ENCODE data around the gene GMDS.

GMDS gene

GRCh38 chr6:2245103-2245876 lies at the start of gene GMDS:
Gene GMDS, minus strand, starts transcription at chr6:2245605.
- Mint-ChIP-seq H3K27ac (peak within 1 kb of the TSS; percentile 91), H3K4me3 (peak within 1 kb of the TSS; percentile 91), H3K27me3 (no peaks in the 10 kb centered on the region), H3K9me3 (no peaks in the 10 kb centered on the region), H3K4me1 (ENCODE audit: low read depth) (peaks cover 66% of the 10 kb centered on the region), H3K36me3 (ENCODE audit: low read depth) (peaks cover 10% of the 10 kb centered on the region)

DNA sequence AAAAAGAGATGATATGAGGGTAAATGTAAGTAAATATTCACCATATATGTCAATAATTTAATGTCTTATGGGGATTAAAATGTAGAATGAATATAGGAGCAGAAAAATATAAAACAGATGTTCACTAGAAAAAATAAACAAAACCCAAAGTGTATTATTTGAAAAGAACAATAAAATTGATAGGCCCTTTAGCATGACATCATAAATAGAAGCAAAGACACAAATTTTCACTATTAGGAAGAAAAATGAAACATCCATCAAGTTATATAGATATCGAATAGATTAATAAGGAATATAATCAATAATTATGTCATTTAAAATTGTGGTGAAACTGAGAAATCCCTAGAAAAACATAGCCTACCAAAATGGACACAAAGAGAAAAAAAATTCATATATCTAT lies 40.1 kb upstream of the GMDS start:
- H3K9me3 Mint-ChIP-seq: peaks cover 58% of the 10 kb centered on the region

GRCh38 chr6:2275892-2276242 lies 30.5 kb upstream of the GMDS start:
- no peaks in the 10 kb centered on the region for H3K27me3 Mint-ChIP-seq
- H3K27ac Mint-ChIP-seq: no peak overlapping the region
- no peaks in the 10 kb centered on the region for H3K4me1 Mint-ChIP-seq (ENCODE audit: low read depth)
- peaks cover 25% of the 10 kb centered on the region for H3K9me3 Mint-ChIP-seq
- H3K36me3 Mint-ChIP-seq (ENCODE audit: low read depth): peaks cover 76% of the 10 kb centered on the region
- H3K4me3 Mint-ChIP-seq: no peak overlapping the region

More for the DNA sequence above, 40.1 kb upstream of the GMDS start:
- no peaks in the 10 kb centered on the region for H3K4me1 Mint-ChIP-seq (ENCODE audit: low read depth)
- peaks cover 58% of the 10 kb centered on the region for H3K36me3 Mint-ChIP-seq (ENCODE audit: low read depth)
- no peak overlapping the region for H3K4me3 Mint-ChIP-seq
- no peak overlapping the region for H3K27ac Mint-ChIP-seq
- no peaks in the 10 kb centered on the region for H3K27me3 Mint-ChIP-seq

- no peaks in the 10 kb centered on the region for H3K27me3 Mint-ChIP-seq
- no peaks in the 10 kb centered on the region for H3K4me1 Mint-ChIP-seq (ENCODE audit: low read depth)
- peaks cover 18% of the 10 kb centered on the region for H3K9me3 Mint-ChIP-seq
- no peak overlapping the region for H3K27ac Mint-ChIP-seq
- no peak overlapping the region for H3K4me3 Mint-ChIP-seq
- peaks cover 75% of the 10 kb centered on the region for H3K36me3 Mint-ChIP-seq (ENCODE audit: low read depth)
These were observed 29.8 kb upstream of the GMDS start for GRCh38 chr6:2274981-2275891.

- Mint-ChIP-seq H3K27me3 (no peaks in the 10 kb centered on the region), H3K4me1 (ENCODE audit: low read depth) (no peaks in the 10 kb centered on the region), H3K4me3 (no peak overlapping the region), H3K27ac (no peak overlapping the region), H3K36me3 (ENCODE audit: low read depth) (peaks cover 59% of the 10 kb centered on the region), H3K9me3 (no peaks in the 10 kb centered on the region)
These were observed 27.3 kb upstream of the GMDS start for GRCh38 chr6:2272696-2273095.

GRCh38 chr6:2270054-2270453 lies 24.6 kb upstream of the GMDS start:
- Mint-ChIP-seq H3K27me3 (no peaks in the 10 kb centered on the region), H3K4me3 (no peak overlapping the region), H3K9me3 (no peaks in the 10 kb centered on the region), H3K36me3 (ENCODE audit: low read depth) (peaks cover 50% of the 10 kb centered on the region), H3K27ac (no peak overlapping the region), H3K4me1 (ENCODE audit: low read depth) (no peaks in the 10 kb centered on the region)

DNA sequence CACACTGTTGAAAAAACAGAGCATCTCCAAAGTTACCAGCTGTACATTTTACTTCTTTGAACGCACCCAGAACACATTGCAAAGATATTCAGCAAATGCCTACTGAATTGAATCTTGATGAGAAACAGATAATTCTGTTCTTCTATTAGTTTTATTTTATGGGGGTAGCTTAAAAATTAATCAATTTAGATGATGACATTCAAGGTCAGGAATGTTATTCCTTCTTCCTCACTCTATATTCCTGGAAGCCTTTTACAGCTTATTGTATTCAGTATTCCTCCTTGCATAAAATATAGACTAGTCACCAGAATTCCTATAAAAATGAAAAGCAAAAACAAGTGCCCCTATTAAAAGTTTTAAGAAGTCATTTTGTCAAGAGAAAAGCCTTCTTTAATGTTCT lies 21.4 kb upstream of the GMDS start:
- no peaks in the 10 kb centered on the region for H3K27me3 Mint-ChIP-seq
- H3K9me3 Mint-ChIP-seq: no peaks in the 10 kb centered on the region
- no peaks in the 10 kb centered on the region for H3K4me1 Mint-ChIP-seq (ENCODE audit: low read depth)
- peaks cover 42% of the 10 kb centered on the region for H3K36me3 Mint-ChIP-seq (ENCODE audit: low read depth)
- no peak overlapping the region for H3K27ac Mint-ChIP-seq
- H3K4me3 Mint-ChIP-seq: no peak overlapping the region

- no peaks in the 10 kb centered on the region for H3K4me1 Mint-ChIP-seq (ENCODE audit: low read depth)
- no peaks in the 10 kb centered on the region for H3K9me3 Mint-ChIP-seq
- no peaks in the 10 kb centered on the region for H3K27me3 Mint-ChIP-seq
- peaks cover 43% of the 10 kb centered on the region for H3K36me3 Mint-ChIP-seq (ENCODE audit: low read depth)
- H3K27ac Mint-ChIP-seq: no peak overlapping the region
- no peak overlapping the region for H3K4me3 Mint-ChIP-seq
These were observed 20.8 kb upstream of the GMDS start for GRCh38 chr6:2266031-2266795.

DNA sequence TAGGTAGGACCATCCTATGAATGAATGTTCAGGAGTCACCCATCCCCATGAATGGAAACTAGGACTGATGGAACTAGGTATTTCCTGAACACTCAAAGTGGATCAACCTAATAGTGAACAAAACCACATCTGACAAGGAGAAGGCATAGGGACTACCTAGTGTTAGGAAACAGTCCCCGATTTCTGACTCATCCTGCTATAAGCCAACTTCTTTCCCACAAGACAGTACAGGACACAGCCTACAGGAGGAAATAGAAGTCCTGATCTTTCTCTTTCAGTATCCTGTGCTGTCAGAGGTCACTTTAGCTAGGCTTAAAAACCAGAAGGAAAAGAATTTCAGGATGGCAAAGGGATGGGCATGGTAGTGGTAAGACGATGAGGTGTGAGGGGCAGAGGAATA lies 19.5 kb upstream of the GMDS start:
- Mint-ChIP-seq H3K4me3 (no peak overlapping the region), H3K4me1 (ENCODE audit: low read depth) (no peaks in the 10 kb centered on the region), H3K9me3 (no peaks in the 10 kb centered on the region), H3K27ac (no peak overlapping the region), H3K27me3 (no peaks in the 10 kb centered on the region), H3K36me3 (ENCODE audit: low read depth) (peaks cover 33% of the 10 kb centered on the region)

- H3K27me3 Mint-ChIP-seq: no peaks in the 10 kb centered on the region
- no peak overlapping the region for H3K27ac Mint-ChIP-seq
- peaks cover 40% of the 10 kb centered on the region for H3K36me3 Mint-ChIP-seq (ENCODE audit: low read depth)
- H3K9me3 Mint-ChIP-seq: no peaks in the 10 kb centered on the region
- no peaks in the 10 kb centered on the region for H3K4me1 Mint-ChIP-seq (ENCODE audit: low read depth)
- no peak overlapping the region for H3K4me3 Mint-ChIP-seq
These were observed 18.5 kb upstream of the GMDS start for GRCh38 chr6:2263896-2264295.

GRCh38 chr6:2259574-2259973 lies 14.2 kb upstream of the GMDS start:
- no peak overlapping the region for H3K27ac Mint-ChIP-seq
- H3K9me3 Mint-ChIP-seq: peaks cover 3% of the 10 kb centered on the region
- H3K27me3 Mint-ChIP-seq: no peaks in the 10 kb centered on the region
- no peak overlapping the region for H3K4me3 Mint-ChIP-seq
- H3K4me1 Mint-ChIP-seq (ENCODE audit: low read depth): no peaks in the 10 kb centered on the region
- H3K36me3 Mint-ChIP-seq (ENCODE audit: low read depth): peaks cover 61% of the 10 kb centered on the region

DNA sequence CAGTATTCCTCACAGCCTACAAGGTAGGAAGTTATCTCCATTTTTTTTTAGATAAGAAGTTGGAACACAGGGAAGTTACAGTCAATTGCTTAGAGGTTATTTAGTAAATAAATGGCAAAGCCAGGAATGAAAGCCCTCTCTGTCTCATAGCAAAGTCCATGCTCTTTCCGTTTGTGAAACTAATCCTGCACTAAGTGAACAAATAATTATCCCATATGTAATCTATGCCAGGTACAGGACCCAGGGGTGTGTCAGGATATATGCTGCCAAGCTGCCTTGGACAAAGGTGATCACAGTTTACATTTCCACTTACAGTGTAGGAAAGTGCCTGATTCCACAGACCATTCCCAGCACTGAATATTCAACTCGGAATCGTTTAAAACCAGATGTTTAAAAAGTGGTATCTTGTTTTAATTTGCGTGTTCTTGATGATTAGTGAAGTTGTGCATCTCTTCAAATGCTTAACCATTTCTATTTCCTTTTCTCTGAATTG lies 13.6 kb upstream of the GMDS start:
- Mint-ChIP-seq H3K4me1 (ENCODE audit: low read depth) (no peaks in the 10 kb centered on the region), H3K4me3 (no peak overlapping the region), H3K9me3 (peaks cover 3% of the 10 kb centered on the region), H3K36me3 (ENCODE audit: low read depth) (peaks cover 61% of the 10 kb centered on the region), H3K27ac (no peak overlapping the region), H3K27me3 (no peaks in the 10 kb centered on the region)

DNA sequence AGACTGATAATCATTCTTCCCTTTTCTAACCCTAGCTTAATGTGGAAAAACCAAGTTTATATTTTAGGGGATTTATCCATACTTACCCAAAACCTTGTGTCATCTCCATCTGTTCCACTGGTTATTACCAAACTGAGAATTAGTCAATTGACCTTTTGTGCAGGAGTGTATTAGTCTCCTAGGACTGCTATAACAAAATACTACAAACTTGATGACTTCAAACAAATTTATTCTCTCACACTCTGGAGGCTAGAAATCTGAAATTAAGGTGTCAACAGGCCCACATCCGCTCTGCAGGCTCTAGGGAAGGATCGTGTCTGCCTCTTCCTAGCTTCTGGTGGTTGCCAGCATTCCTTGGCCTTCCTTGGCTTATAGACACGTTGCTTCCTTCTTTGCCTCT lies 12.7 kb upstream of the GMDS start:
- H3K27ac Mint-ChIP-seq: no peak overlapping the region
- peaks cover 63% of the 10 kb centered on the region for H3K36me3 Mint-ChIP-seq (ENCODE audit: low read depth)
- no peaks in the 10 kb centered on the region for H3K27me3 Mint-ChIP-seq
- peaks cover 3% of the 10 kb centered on the region for H3K9me3 Mint-ChIP-seq
- no peak overlapping the region for H3K4me3 Mint-ChIP-seq
- H3K4me1 Mint-ChIP-seq (ENCODE audit: low read depth): no peaks in the 10 kb centered on the region

DNA sequence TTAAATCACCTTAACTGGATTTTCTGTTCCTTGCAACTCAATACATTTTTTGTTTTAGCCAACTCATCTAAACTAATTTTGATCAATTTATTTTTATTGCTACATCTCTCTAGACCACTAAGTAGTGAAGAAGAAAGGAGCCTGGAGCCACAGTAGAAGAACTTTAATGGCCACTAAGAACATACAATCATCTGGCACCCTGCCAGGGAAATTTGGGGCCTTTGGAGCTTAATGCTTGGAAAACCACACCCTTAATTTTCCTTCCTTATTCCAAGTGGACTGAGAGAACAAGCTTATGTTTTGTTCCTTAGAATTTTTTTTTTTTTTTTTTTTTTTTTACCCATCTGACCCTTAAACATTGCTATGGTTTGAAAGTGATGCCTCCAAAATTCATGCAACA lies 12.0 kb upstream of the GMDS start:
- Mint-ChIP-seq H3K27me3 (no peaks in the 10 kb centered on the region), H3K27ac (no peak overlapping the region), H3K36me3 (ENCODE audit: low read depth) (peaks cover 65% of the 10 kb centered on the region), H3K4me1 (ENCODE audit: low read depth) (no peaks in the 10 kb centered on the region), H3K4me3 (no peak overlapping the region), H3K9me3 (peaks cover 3% of the 10 kb centered on the region)

- no peaks in the 10 kb centered on the region for H3K4me1 Mint-ChIP-seq (ENCODE audit: low read depth)
- no peak overlapping the region for H3K27ac Mint-ChIP-seq
- H3K9me3 Mint-ChIP-seq: peaks cover 3% of the 10 kb centered on the region
- peaks cover 70% of the 10 kb centered on the region for H3K36me3 Mint-ChIP-seq (ENCODE audit: low read depth)
- no peaks in the 10 kb centered on the region for H3K27me3 Mint-ChIP-seq
- no peak overlapping the region for H3K4me3 Mint-ChIP-seq
These were observed 9.3 kb upstream of the GMDS start for GRCh38 chr6:2254747-2255146.

Data from stimulated activated naive CD8-positive, alpha-beta T cell treated with anti-CD3 and anti-CD28 coated beads, Interleukin-15, Interleukin-2, amounts not matched to agents 100 ng/mL and 50 ng/mL, for 24 hours (primary cell).